ENCODE measurements around the gene SLC25A13. TPM values are rescaled to one million over a fixed set of nuclear protein-coding genes. Genes with fewer than 3 reads are reported as not detected.

The SLC25A13 gene
- total and polyA plus RNA-seq, 9 of the 15 experiments (the other 6 are each of a cell fraction or from before 2014, with no cell fraction given): 21.4 to 80.2 (median 58.7) TPM

DNA sequence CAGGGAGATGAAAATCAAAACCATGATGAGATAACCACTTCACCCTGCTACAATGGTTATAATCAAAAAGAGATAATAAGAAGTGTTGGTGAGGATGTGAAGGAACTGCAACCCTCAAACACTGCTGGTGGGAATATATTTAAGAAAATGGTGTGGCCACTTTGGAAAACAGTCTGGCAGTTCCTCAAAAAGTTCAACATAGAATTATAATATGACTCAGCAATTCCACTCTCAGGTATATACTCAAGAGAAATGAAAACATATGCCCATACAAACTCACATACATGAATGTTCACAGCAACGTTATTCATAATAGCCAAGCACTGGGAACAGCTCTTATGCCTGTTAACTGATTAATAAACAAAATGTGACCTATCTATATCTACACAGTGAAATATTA, 104.8 kb downstream of the SLC25A13 start:
- H3K36me3 ChIP-seq (ENCODE audit: control insufficient read depth, insufficient read depth, low read length): no peaks in the 10 kb centered on the region
- H3K79me2 ChIP-seq (ENCODE audit: control insufficient read depth, insufficient read depth, low read length): peaks cover 21% of the 10 kb centered on the region; the same call in 2 of the 3 replicates
- peaks cover 0 to 14% of the 10 kb centered on the region in 2 experiments; a peak in 4 of 5 replicates for H3K4me1 ChIP-seq (replicated peaks in 1 of 2; ENCODE audit: control insufficient read depth in 2 of 2, insufficient read depth in 2 of 2, low read length in 2 of 2)
- no peaks in the 10 kb centered on the region for H3K27me3 ChIP-seq (ENCODE audit: control insufficient read depth in 2 of 2, insufficient read depth in 2 of 2, low read length in 2 of 2)
- in situ Hi-C loops (cut with MboI): no loop called here
- H3K9me3 ChIP-seq (replicated peaks; ENCODE audit: control insufficient read depth, insufficient read depth, low read depth, low read length): no peaks in the 10 kb centered on the region
- no TSS peak for BruUV-seq (replicated peaks)
- H3K4me2 ChIP-seq (ENCODE audit: insufficient read depth, low read length): no peak overlapping the region
- H4K20me1 ChIP-seq (replicated peaks; ENCODE audit: control insufficient read depth, insufficient read depth, low read length): no peaks in the 10 kb centered on the region
- POLR2A ChIA-PET: no interaction called here
- CTCF ChIA-PET (ENCODE audit: low intra/inter-chr PET ratio): interaction anchor here (0.7 kb wide), 1 partner anchor 62 kb away, joined by 4 read pairs; no protein-coding TSS in a partner anchor
- no peak overlapping the region for H3K4me3 ChIP-seq
- H3K9ac ChIP-seq (ENCODE audit: insufficient read depth in 1 of 2, low read depth in 2 of 2, low read length in 2 of 2): no peak overlapping the region
- DNase-seq (ENCODE audit: extremely low read depth in 1 of 4, low spot score in 3 of 4): no peak
- FAIRE-seq: no peak
- peak; percentile 29; the same call in 1 of the 3 replicates for ATAC-seq
- H2AFZ ChIP-seq (ENCODE audit: low read depth, low read length): no peak overlapping the region
- H3K27ac ChIP-seq (ENCODE audit: extremely low read depth, low read depth, low read length): peak overlapping the region; percentile 6; the same call in 1 of the 3 replicates
- 19% methylated on average over 1 of the region's 1 CpG for WGBS (ENCODE audit: insufficient coverage, low coverage, missing lambda C conversion rate)
- no peaks in the 10 kb centered on the region for H3K9me1 ChIP-seq (ENCODE audit: control insufficient read depth, insufficient read depth, low read length)
- intact Hi-C loops (cut with micrococcal nuclease): no loop called here
- TF ChIP-seq ZNF695 (CRISPR knock-in tag; IDR thresholded peaks at IDR 0.05) (no peak), NUFIP1 (IDR thresholded peaks at IDR 0.05; ENCODE audit: partially characterized antibody) (no peak), NELFE (IDR thresholded peaks at IDR 0.05; ENCODE audit: insufficient read depth, insufficient read length) (no peak), MAFK (IDR thresholded peaks at IDR 0.05; ENCODE audit: low read length) (peak; percentile 88), C11orf30 (IDR thresholded peaks at IDR 0.05; ENCODE audit: low read depth) (peak; percentile 95), BACH1 (tag; IDR thresholded peaks at IDR 0.05) (peak; percentile 82; the same call in 1 of the 2 replicates)
- TF ChIP-seq, protein P1, sequence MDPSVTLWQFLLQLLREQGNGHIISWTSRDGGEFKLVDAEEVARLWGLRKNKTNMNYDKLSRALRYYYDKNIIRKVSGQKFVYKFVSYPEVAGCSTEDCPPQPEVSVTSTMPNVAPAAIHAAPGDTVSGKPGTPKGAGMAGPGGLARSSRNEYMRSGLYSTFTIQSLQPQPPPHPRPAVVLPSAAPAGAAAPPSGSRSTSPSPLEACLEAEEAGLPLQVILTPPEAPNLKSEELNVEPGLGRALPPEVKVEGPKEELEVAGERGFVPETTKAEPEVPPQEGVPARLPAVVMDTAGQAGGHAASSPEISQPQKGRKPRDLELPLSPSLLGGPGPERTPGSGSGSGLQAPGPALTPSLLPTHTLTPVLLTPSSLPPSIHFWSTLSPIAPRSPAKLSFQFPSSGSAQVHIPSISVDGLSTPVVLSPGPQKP (CRISPR knock-in tag; IDR thresholded peaks at IDR 0.05): no peak
- TF ChIP-seq, protein P2, sequence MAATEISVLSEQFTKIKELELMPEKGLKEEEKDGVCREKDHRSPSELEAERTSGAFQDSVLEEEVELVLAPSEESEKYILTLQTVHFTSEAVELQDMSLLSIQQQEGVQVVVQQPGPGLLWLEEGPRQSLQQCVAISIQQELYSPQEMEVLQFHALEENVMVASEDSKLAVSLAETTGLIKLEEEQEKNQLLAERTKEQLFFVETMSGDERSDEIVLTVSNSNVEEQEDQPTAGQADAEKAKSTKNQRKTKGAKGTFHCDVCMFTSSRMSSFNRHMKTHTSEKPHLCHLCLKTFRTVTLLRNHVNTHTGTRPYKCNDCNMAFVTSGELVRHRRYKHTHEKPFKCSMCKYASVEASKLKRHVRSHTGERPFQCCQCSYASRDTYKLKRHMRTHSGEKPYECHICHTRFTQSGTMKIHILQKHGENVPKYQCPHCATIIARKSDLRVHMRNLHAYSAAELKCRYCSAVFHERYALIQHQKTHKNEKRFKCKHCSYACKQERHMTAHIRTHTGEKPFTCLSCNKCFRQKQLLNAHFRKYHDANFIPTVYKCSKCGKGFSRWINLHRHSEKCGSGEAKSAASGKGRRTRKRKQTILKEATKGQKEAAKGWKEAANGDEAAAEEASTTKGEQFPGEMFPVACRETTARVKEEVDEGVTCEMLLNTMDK (IDR thresholded peaks at IDR 0.05; ENCODE audit: borderline replicate concordance, insufficient read depth, low read depth, low read length, poor library complexity, severe bottlenecking): no peak
- TF ChIP-seq, protein P3, sequence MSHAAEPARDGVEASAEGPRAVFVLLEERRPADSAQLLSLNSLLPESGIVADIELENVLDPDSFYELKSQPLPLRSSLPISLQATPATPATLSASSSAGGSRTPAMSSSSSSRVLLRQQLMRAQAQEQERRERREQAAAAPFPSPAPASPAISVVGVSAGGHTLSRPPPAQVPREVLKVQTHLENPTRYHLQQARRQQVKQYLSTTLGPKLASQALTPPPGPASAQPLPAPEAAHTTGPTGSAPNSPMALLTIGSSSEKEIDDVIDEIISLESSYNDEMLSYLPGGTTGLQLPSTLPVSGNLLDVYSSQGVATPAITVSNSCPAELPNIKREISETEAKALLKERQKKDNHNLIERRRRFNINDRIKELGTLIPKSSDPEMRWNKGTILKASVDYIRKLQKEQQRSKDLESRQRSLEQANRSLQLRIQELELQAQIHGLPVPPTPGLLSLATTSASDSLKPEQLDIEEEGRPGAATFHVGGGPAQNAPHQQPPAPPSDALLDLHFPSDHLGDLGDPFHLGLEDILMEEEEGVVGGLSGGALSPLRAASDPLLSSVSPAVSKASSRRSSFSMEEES (CRISPR knock-in tag; IDR thresholded peaks at IDR 0.05): no peak
- TF ChIP-seq, protein P4, sequence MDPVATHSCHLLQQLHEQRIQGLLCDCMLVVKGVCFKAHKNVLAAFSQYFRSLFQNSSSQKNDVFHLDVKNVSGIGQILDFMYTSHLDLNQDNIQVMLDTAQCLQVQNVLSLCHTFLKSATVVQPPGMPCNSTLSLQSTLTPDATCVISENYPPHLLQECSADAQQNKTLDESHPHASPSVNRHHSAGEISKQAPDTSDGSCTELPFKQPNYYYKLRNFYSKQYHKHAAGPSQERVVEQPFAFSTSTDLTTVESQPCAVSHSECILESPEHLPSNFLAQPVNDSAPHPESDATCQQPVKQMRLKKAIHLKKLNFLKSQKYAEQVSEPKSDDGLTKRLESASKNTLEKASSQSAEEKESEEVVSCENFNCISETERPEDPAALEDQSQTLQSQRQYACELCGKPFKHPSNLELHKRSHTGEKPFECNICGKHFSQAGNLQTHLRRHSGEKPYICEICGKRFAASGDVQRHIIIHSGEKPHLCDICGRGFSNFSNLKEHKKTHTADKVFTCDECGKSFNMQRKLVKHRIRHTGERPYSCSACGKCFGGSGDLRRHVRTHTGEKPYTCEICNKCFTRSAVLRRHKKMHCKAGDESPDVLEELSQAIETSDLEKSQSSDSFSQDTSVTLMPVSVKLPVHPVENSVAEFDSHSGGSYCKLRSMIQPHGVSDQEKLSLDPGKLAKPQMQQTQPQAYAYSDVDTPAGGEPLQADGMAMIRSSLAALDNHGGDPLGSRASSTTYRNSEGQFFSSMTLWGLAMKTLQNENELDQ (CRISPR knock-in tag; IDR thresholded peaks at IDR 0.05; ENCODE audit: borderline replicate concordance): no peak
- TF ChIP-seq, protein P5, sequence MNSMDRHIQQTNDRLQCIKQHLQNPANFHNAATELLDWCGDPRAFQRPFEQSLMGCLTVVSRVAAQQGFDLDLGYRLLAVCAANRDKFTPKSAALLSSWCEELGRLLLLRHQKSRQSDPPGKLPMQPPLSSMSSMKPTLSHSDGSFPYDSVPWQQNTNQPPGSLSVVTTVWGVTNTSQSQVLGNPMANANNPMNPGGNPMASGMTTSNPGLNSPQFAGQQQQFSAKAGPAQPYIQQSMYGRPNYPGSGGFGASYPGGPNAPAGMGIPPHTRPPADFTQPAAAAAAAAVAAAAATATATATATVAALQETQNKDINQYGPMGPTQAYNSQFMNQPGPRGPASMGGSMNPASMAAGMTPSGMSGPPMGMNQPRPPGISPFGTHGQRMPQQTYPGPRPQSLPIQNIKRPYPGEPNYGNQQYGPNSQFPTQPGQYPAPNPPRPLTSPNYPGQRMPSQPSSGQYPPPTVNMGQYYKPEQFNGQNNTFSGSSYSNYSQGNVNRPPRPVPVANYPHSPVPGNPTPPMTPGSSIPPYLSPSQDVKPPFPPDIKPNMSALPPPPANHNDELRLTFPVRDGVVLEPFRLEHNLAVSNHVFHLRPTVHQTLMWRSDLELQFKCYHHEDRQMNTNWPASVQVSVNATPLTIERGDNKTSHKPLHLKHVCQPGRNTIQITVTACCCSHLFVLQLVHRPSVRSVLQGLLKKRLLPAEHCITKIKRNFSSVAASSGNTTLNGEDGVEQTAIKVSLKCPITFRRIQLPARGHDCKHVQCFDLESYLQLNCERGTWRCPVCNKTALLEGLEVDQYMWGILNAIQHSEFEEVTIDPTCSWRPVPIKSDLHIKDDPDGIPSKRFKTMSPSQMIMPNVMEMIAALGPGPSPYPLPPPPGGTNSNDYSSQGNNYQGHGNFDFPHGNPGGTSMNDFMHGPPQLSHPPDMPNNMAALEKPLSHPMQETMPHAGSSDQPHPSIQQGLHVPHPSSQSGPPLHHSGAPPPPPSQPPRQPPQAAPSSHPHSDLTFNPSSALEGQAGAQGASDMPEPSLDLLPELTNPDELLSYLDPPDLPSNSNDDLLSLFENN (IDR thresholded peaks at IDR 0.05; ENCODE audit: low read depth in 2 of 2, low read length in 2 of 2): no peak

Measured in K562 (cell line).